NCI-H2171 treated with DMSO at 0.1 percent for 48 hours (cell line): Measurements from ENCODE around the gene MUC4.
"Not testable (repeated sequence)": the region's sequence is repeated elsewhere in the genome, so short reads cannot be mapped to it uniquely, and the experiment has no call there.

Experiments used
- DNase-seq: peaks from one replicate; lab custom pipeline; 2025; lab: John Stamatoyannopoulos, UW

Gene MUC4

GRCh38 chr3:195717852-195718476 is 93.8 kb downstream of the MUC4 start:
- DNase-seq: no peak

DNA sequence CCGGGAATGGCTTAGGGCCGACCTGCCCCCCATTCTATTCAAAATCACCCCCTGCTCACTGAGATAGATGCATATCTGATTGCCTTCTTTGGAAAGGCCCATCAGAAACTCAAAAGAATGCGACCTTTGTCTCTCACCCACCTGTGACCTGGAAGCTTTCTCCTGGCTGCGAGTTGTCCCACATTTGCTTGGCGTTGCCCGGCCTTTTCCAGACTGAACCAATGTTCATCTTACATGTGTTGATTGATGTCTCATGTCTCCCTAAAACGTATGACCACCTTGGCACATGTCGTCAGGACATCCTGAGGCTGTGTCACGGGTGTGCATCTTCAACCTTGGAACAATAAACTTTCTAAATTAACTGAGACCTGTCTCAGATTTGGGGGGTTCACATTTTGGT is 94.3 kb downstream of the MUC4 start:
- no peak for DNase-seq

DNA sequence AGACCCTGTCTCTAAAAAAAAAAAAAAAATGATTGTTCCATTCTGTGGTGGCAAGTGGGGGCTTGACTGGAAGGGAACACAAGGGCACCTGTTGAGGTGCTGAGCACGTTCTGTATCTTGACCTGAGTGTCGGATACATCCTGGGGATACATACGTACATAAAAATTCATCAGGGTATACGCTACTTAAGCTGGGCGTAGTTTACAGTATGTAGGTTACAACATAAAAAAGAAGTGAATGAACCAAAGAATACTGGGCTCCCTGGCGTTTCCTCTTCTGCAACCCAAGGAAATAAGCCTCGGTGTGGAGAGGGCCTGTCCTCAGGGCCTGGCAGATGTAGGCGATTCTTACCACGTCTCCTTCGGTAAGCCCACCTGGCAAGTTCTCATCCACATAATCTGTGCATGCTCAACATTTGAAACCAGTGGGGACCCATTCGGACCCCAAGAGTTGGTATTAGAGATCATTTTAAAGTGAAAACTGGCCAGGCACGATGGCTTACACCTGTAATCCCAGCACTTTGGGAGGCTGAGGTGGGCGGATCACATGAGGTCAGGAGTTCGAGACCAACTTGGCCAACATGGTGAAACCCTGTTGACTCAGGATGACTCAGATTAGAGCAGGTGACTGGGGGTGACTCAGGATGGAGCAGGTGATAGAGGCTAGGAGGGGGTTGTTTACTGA is 96.0 kb downstream of the MUC4 start:
- no peak for DNase-seq

DNA sequence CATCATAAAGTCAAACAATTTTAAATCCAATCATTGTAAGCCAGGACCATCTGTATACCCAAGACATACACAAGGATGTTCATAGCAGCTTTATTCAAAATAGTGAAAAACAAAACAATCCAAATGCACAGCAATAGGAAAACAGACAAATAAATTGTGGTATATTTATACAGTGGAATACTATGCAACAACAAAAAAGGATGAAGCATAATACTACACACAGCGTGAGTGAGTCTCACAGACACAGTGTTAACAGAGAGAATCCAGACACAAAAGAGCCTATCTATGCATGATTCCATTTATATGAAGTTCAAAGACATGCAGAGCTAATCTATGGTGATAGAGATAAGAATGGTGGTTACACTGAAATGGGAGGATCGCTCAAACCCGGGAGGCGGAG is 96.6 kb downstream of the MUC4 start:
- no peak for DNase-seq

DNA sequence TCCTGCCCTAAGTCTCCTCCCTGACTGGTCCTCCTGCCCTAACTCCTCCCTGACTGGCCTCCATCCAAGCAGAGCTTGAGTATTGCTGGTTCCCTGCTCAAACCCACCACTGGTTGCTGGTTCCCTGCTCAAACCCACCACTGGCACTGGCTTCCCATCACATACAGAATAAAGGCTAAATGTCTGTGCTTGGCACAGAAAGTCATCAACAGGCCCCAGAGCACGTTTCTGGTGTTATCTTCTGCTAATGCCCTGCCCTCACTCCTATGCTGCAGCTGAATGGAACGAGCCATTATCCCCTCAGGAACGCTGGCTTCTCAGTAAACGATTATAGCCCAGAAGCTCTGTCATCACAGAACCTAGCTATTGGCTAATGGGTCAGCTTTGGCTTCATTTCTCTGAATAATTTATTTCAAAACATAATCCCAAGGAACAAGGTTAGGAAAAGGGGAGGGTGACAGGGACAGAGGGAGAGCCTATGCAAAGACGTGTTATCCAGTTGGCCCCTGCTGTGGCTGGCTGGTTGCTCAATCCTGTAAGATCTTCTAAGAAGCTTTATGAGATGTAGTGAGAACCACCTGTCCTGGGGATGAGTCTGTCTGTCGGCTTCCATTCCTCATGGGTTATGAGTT is 97.2 kb downstream of the MUC4 start:
- no peak for DNase-seq

DNA sequence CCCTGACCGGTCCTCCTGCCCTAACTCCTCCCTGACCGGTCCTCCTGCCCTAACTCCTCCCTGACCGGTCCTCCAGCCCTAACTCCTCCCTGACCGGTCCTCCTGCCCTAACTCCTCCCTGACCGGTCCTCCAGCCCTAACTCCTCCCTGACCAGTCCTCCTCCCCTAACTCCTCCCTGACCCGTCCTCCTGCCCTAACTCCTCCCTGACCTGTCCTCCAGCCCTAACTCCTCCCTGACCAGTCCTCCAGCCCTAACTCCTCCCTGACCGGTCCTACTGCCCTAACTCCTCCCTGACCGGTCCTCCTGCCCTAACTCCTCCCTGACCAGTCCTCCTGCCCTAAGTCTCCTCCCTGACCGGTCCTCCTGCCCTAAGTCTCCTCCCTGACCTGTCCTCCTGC is 98.6 kb downstream of the MUC4 start:
- DNase-seq: not testable (repeated sequence)

GRCh38 chr3:195712535-195712910 is 99.2 kb downstream of the MUC4 start:
- DNase-seq: not testable (repeated sequence)

GRCh38 chr3:195711813-195712534 is 99.8 kb downstream of the MUC4 start:
- DNase-seq: no peak

GRCh38 chr3:195711091-195711812 is 100.5 kb downstream of the MUC4 start:
- not testable (repeated sequence) for DNase-seq

- not testable (repeated sequence) for DNase-seq
These were observed 101.4 kb downstream of the MUC4 start for GRCh38 chr3:195710126-195710905.

GRCh38 chr3:195709676-195710085 is 102.0 kb downstream of the MUC4 start:
- DNase-seq: no peak

- DNase-seq: no peak
These were observed 102.9 kb downstream of the MUC4 start for GRCh38 chr3:195708626-195709481.

- DNase-seq: no peak
These were observed 103.7 kb downstream of the MUC4 start for GRCh38 chr3:195708061-195708460.

DNA sequence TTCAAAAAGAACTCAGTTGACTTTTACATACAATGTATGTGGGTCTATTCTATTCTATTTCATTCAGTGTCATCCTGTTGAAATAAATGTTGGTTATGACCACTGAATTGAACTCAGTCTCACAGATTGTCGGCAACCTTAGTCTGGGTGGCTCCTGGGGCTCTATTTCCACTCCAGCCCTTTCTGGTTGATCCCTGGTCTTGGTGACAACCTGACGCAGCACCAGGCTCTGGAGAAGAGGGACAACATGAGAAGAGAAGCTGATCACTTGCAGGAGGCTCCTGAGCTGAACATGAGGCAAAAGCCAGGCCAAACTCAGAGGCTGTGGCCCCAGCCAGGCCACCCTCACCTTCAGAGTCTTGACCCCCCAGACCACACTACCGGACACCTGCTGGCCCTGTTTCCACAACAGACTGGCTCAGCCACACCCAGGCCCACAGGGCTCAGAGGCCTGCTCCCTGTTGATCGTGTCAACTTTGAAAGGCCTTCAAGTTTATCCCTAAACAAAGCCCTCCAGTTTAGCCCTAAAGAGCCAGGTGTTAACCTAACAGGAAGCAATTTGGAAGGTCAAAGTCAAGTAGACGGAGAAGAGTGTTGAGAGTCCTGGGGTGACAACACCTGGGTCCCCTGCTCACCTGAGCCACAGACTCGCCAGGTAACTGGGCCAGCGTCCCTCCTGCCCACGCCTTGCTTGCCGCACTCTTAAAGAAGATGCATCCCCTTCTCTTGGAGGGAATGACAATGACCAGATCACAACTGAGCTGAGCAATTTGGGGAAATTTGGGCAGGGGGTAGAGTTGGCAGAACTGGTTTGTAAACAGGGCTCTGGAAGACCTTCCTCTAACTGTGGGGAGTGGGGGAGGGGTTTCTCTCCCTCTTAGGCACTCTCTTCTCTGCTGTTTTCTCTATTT is 106.4 kb downstream of the MUC4 start:
- no peak for DNase-seq

- DNase-seq: no peak
These were observed 107.2 kb downstream of the MUC4 start for GRCh38 chr3:195704433-195704999.

DNA sequence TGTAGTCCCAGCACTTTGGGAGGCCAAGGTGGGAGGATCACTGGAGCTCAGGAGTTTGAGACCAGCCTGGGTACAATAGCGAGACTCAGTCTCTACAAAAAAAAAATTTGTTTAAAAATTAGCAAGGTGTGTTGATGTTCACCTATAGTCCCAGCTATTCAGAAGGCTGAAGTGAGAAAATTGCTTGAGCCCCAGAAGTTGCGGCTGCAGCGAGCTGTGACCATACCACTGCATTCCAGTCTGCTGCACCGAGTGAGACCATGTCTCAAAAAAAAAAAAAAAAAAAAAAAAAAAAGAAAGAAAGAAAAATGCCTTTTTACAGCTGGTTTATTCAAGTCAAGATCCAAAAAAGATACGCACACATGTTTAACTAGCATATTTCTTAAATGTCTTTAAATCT is 108.0 kb downstream of the MUC4 start:
- DNase-seq: no peak

- DNase-seq: no peak
These were observed 110.5 kb downstream of the MUC4 start for GRCh38 chr3:195701042-195701915.

DNA sequence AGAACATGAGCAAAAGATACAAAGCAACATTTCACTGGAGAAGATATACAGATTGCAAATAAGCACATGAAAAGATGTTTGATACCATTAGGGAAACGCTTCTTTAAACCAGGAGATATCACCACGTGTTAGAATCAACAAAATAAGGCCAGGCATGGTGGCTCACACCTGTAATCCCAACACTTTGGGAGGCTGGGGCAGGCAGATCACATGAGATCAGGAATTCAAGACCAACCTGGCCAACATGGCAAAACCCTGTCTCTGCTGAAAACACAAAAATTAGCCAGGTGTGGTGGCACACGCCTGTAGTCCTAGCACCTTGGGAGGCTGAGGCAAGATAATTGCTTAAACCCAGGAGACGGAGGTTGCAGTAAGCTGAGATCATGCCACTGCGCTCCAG is 111.4 kb downstream of the MUC4 start:
- no peak for DNase-seq
